NT2/D1 (cell line): ENCODE results near the gene OSBPL10.

Source experiments
- SUZ12 ChIP-seq: IDR thresholded peaks from 2 replicates; pipeline ENCODE4 v1.6.1; 2011; ENCODE audit not compliant: insufficient read length, insufficient read depth; ENCODE audit errors: extremely low read depth
- YY1 ChIP-seq: IDR thresholded peaks from 2 replicates; pipeline ENCODE4 v1.6.1; 2011; ENCODE audit not compliant: insufficient read length, insufficient read depth
- ZNF274 ChIP-seq: IDR thresholded peaks from 2 replicates; pipeline ENCODE4 v1.6.1; 2011; ENCODE audit warnings: mild to moderate bottlenecking, low read depth, low read length

GRCh38 chr3:31960793-31961431 is 20.1 kb downstream of the OSBPL10 start:
- no peak for TF ChIP-seq ZNF274
- TF ChIP-seq YY1 = no peak
- no peak for TF ChIP-seq SUZ12
